WERI-Rb-1 (cell line): ENCODE measurements around the gene AMER3.

ENCODE experiments used
- DNase-seq: peaks from one replicate; pipeline ENCODE4 v3.0.0-alpha.2; 2020
- H3K27ac ChIP-seq: fragments of 250-450 bp; sonication (Bioruptor Pico); 2 replicates; pipeline ENCODE4 v1.5.1; 2020; ENCODE audit warnings: mild to moderate bottlenecking, moderate library complexity
- H3K27me3 ChIP-seq: fragments of 250-450 bp; sonication (Bioruptor Pico); 2 replicates; pipeline ENCODE4 v1.5.1; 2021; ENCODE audit warnings: mild to moderate bottlenecking, low read depth, moderate library complexity; ENCODE audit not compliant: insufficient read depth, severe bottlenecking
- H3K36me3 ChIP-seq: fragments of 250-450 bp; sonication (Bioruptor Pico); 2 replicates; pipeline ENCODE4 v1.5.1; 2020; ENCODE audit warnings: mild to moderate bottlenecking, moderate library complexity
- H3K4me3 ChIP-seq: 2 replicates; pipeline ENCODE4 v1.5.1; 2011; ENCODE audit warnings: low read depth, mild to moderate bottlenecking, control low read depth, low read length
- H3K9me3 ChIP-seq: fragments of 250-450 bp; sonication (Bioruptor Pico); 2 replicates; pipeline ENCODE4 v1.5.1; 2021; ENCODE audit warnings: mild to moderate bottlenecking, moderate library complexity; ENCODE audit not compliant: severe bottlenecking
- TF ChIP-seq, protein P1 (sequence below): IDR thresholded peaks from 2 replicates; pipeline ENCODE4 v1.5.1; 2011; ENCODE audit warnings: low read depth, mild to moderate bottlenecking, control low read depth, inconsistent platforms, low read length

Gene AMER3

DNA sequence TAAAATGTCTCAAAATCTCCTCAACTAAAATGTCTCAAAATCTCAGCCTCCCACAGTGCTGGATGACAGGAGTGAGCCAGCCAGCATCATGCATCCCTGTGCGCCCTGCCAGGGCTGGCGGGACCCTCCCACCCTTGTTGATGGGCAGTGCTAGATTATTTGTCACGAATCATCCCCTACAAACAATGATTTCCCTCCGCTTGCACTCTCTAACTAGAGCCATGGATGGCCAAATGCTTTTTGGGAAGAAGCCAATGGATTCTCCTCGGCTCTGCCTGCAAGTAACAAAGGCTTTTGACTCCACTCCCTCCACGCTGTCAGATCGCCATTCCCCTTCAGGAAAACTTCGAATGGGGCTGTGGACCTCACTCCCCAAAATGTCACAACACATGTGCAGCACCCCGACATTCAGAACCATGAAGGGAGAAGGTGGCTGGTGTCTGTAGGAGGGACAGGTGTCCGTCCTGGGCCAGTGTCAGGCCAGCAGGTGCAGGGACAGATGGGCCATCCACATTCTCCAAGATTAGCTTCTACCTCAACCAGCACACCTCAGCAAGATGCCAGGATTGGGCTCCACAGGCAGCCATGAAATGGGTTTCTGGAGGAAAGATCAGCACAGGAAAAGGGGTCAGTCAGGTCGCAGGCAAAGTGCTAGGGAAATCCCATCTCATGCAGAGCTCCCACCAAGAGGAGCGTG, 11.5 kb downstream of the AMER3 start:
- Histone ChIP-seq H3K9me3 (no peaks in the 10 kb centered on the region), H3K36me3 (peaks cover 24% of the 10 kb centered on the region), H3K4me3 (no peak overlapping the region), H3K27ac (no peak overlapping the region), H3K27me3 (no peaks in the 10 kb centered on the region)
- DNase-seq: no peak
- TF ChIP-seq, protein P1, sequence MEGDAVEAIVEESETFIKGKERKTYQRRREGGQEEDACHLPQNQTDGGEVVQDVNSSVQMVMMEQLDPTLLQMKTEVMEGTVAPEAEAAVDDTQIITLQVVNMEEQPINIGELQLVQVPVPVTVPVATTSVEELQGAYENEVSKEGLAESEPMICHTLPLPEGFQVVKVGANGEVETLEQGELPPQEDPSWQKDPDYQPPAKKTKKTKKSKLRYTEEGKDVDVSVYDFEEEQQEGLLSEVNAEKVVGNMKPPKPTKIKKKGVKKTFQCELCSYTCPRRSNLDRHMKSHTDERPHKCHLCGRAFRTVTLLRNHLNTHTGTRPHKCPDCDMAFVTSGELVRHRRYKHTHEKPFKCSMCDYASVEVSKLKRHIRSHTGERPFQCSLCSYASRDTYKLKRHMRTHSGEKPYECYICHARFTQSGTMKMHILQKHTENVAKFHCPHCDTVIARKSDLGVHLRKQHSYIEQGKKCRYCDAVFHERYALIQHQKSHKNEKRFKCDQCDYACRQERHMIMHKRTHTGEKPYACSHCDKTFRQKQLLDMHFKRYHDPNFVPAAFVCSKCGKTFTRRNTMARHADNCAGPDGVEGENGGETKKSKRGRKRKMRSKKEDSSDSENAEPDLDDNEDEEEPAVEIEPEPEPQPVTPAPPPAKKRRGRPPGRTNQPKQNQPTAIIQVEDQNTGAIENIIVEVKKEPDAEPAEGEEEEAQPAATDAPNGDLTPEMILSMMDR: no peak

DNA sequence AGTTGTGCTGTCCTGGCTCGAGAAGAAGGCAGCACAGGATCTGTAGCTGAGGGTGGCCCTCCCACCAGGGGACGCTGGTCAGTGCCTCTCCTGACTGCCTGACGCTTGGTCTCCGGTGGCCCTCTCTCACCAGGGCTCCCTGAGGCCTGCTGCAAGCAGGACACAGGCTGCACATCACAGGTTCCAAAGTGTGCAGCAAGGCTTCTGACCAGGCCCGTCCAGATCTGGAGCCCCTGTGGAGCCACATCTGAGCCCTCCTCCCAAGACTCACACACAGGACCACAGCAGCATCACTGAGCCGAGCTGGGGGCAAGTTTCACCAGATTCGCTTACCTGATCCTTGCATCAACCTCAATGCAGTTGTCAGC, 12.1 kb downstream of the AMER3 start:
- no peaks in the 10 kb centered on the region for H3K27me3 ChIP-seq
- H3K9me3 ChIP-seq: no peaks in the 10 kb centered on the region
- no peak overlapping the region for H3K27ac ChIP-seq
- H3K36me3 ChIP-seq: peaks cover 20% of the 10 kb centered on the region
- TF ChIP-seq, protein P1: peak; percentile 49; the same call in 1 of the 2 replicates
- no peak overlapping the region for H3K4me3 ChIP-seq
- peak; percentile 25 for DNase-seq

DNA sequence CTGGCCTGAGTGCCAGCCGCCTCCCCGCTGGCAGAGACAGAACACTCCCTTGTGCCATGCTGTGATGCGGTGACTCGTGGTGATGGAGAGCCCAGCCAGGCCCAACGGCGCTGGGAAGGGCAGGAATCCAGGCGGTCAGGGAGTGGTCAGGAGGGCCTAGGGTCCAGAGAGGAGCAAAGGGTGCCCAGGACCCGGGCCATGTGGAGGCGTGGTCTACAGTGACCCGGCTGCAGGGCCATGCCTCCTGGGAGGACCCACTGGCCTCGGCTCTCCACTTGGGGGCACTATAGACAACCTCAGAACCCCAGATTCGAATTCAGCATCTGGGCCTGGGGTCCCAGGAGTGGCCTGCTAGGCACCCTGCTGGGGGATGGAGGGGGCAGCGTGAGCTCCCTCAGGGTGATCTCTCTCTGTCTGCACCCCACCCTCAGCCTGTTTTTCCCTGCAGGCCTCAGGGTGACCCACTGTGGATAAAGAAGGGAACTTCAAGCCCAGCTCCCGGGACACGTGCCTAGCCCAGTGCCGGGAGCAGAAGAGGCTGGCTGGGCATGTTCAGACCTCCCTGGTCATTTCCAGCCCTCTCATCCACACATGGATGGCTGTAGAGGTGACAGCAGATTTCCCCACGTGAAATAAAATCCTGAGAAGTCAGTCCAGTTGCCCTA, 13.0 kb downstream of the AMER3 start:
- no peak for DNase-seq
- Histone ChIP-seq H3K9me3 (no peaks in the 10 kb centered on the region), H3K27me3 (no peaks in the 10 kb centered on the region), H3K27ac (no peak overlapping the region), H3K4me3 (no peak overlapping the region), H3K36me3 (peaks cover 13% of the 10 kb centered on the region)
- TF ChIP-seq, protein P1: peak; percentile 39

DNA sequence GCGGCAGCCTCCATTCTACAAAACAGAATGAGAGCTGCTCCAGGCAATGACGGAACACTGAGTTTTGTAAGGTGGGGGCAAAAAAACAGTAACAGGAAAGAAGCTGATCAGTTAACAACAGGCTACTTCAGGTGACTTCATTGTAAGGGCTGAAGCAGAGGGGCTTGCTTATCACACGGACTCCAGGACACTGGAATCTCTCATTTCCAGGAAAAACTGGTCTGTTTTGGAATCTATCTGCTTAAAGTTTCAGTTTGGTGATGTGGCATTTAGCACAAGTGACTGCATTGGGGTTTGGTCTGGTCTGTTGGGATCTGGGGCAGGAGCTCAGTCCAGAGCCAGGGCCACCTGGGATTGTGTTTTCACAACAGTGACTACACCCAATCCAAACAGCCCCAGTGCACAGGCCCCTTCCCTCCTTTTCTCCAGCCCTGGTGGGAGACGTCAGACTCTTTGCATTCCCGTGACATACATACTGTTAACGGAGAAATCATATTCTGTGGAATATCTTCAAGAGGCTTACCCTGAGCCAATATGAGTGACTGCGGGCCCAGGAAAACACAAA, 14.1 kb downstream of the AMER3 start:
- Histone ChIP-seq H3K27ac (no peak overlapping the region), H3K36me3 (peaks cover 4% of the 10 kb centered on the region), H3K4me3 (no peak overlapping the region), H3K27me3 (no peaks in the 10 kb centered on the region), H3K9me3 (no peaks in the 10 kb centered on the region)
- TF ChIP-seq, protein P1: no peak
- no peak for DNase-seq

DNA sequence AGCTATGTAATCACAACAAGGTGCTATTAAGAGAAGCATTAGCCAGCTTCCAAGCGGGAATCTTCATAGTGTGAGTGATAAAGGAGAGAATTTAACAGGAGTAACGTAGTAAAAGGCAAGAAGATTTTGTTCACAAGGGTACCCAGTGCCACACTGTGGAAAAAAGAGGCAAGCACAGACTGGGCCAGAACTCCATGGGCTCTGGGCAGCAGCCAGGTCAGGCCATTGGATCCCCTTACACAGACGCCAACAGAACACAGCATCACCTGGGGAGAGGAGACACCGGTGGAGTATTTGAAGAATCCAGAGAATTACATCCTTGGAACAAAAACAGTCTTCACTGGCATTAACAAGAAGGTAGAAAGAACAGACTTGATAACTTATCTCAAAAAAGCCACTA, 21.2 kb downstream of the AMER3 start:
- H3K36me3 ChIP-seq: no peaks in the 10 kb centered on the region
- H3K4me3 ChIP-seq: no peak overlapping the region
- H3K9me3 ChIP-seq: no peaks in the 10 kb centered on the region
- TF ChIP-seq, protein P1: peak; percentile 23; the same call in 1 of the 2 replicates
- H3K27ac ChIP-seq: no peak overlapping the region
- no peaks in the 10 kb centered on the region for H3K27me3 ChIP-seq
- no peak for DNase-seq
